Dedifferentiated amniotic fluid mesenchymal stem cell (primary cell): ENCODE data around the gene MISP3.
A peak's percentile ranks its signal among the peaks of the same experiment; 100 is the strongest.

ENCODE experiments used
- DNase-seq: peaks from one replicate; pipeline ENCODE4 v3.0.0-alpha.2; 2016; ENCODE audit errors: extremely low spot score

The MISP3 gene

GRCh38 chr19:14053500-14053899 is 19.1 kb upstream of the MISP3 start:
- DNase-seq: no peak

DNA sequence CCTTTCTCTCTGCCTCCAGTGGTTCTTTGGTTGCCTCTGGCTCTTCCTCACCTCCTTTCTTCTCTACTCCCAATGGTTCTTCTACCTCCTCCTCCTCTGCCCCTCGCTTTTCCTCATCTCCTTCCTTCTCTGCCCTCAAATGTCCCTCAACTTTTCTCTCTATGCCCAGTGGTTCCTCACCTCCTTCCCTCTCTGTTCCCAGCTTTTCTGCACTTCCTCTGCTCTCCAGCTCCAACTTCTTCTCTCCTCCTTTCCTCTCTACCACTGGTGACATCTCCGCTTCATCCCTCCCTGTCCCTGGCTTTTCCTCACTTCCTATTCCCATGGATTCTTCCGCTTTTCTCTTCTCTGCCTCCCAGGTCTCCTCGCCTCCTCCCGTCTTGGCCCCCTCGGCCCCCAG is 18.5 kb upstream of the MISP3 start:
- DNase-seq: no peak

DNA sequence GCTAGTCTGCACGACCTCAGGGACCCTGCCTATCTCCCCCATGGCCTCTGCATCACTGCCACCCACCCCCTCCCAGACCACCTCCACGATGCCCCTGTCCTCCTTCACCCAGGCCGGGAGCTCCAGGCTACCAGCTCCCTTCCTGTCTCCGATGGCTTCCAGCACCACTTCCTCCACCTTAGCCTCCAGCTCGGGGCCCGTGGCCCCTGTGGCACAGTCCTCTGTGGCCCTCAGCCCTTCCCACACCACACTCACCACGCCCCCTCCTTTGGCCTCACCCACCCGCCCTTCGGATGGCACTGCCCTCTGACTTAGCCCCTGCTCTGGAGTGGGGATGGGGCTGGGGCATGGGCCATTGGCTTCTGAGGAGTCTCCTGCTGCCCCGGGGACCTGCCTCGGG is 17.9 kb upstream of the MISP3 start:
- no peak for DNase-seq

DNA sequence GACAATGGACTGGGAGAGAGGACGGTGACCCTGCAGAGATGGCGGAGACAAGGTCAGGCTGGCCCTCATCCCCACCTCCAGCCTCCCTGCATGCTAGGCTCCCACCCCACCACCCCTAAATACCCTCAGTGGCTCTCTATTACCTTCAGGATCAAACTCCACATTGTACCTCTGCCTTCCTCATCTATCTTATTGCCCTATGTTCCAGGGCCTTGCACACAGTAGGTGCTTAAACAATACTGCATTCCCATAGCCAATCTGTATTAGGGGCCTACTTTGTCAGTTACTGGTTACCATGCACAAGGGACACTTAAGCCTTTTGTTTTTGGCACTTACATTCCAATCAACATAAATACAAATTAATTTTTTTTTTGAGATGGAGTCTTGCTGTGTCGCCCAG is 17.2 kb upstream of the MISP3 start:
- DNase-seq: no peak

GRCh38 chr19:14056069-14056666 is 16.4 kb upstream of the MISP3 start:
- no peak for DNase-seq

DNA sequence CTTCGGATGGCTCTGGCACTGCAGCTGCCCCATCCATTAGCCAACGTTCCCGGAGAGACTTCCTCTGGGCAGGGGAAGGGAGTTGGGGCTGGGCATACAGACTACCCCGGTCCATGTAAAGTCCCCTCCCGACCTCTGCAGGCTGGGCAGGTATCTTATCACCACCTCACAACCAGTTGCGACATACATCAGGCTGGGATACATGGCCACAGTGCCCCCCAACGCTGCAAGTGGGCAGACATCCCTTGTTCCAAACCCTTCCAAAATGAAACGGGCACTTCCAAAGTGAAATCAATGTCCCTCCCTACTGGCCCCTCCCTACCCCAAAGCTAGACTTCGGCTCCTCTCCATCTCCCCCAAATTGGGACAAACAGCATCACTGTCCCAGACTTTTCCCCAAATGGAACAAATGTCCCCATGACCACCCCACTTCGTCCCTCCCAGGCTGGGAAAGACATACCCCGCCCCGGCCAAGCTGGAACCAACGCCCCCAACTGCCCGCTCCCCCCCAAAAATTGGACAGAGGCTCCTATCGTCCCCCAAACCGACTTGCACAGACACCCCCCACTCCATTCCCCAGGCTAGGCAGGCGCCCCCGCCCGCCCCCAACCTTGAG is 15.7 kb upstream of the MISP3 start:
- DNase-seq: no peak

DNA sequence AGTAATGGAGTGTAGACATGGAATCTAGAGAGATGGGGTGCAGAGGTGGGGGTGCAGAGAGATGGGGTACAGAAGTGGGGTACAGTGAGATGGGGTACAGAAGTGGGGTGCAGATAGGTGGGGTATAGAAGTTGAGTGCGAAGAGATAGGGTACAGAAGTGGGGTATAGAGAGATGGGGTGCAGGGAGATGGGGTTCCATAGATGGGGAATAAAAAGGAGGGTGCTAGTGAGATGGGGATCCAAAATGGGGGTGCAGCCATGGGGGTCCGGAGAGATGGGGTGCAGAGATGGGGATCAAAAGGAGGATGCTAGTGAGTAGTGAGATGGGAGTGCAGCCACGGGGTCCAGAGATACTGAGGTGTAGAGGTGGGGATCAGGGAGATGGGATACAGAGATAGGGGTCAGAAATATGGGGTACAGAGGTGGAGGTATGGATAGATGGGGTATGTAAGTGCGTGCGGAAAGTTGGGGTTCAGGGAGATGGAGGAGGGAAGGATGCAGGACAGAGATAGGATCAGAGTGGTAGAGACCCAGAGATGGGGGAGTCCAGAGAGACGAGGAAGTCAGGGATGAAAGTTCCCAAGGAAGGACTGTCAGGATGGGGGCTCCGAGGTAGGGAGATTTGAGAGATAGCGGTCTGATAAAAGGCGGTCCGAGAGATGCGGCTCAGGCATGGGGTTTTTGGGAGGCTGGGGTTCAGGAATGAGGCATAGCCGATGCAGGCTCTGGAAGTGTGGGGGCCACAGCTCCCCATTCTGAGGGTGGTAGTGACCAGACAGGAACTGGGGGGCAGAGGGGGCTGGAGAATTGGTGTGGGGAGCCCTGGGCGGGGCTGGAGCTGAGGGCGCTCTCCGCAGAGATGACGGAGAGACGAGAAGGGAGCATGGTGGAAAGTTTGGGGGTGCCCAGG is 14.1 kb upstream of the MISP3 start:
- DNase-seq: no peak

DNA sequence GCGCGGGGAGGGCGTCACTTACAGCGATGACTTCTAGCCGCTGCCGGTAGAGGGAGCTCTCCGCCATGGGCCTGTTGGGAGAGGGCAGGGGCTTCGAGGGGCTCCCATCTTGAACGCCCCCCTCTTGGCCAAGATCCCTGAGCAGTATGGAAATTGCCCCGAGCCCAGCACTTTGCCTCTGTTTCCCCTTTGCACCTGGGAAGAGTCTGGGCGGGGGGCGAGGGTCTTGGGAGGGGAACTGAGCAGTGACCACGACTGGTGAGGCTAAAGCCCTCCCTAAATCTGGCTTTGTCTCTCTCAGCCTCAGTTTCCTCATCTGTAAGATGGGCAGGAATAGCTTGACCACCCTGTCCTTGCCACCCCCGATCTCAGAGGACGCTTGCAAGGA is 13.5 kb upstream of the MISP3 start:
- no peak for DNase-seq

GRCh38 chr19:14059652-14060155 is 12.9 kb upstream of the MISP3 start:
- DNase-seq: no peak

DNA sequence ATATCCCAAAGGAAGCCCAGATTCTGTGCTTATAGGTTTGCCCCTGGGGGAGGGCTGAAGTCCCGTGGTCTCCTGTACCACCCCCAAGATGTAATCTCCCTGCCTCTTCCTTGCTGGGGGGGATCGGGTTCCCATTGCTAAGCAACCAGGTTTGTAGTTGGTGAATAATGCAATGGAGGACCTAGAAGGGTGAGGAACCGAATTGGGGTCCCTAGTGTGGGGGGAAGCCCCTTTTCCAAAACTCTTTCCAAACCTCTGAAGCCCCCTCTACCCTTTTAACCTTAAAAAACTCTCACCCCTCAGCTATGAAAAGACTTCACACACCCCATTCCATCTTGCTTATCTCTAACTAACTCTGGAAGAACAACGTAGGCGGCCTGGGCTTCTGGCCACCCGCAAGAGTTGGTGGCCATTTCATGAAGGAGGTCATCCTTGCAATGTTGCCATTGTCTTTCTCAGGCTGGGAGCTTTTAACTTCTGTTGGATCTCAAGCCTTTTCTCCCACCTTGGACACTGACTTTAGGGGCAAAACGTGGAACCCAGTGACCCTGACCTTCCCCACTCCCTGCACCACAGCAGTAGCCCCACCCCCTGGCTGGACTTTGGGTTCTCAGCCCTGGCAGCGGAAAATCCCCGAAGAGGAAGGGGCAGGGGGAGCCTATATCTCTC is 11.4 kb upstream of the MISP3 start:
- DNase-seq: no peak

DNA sequence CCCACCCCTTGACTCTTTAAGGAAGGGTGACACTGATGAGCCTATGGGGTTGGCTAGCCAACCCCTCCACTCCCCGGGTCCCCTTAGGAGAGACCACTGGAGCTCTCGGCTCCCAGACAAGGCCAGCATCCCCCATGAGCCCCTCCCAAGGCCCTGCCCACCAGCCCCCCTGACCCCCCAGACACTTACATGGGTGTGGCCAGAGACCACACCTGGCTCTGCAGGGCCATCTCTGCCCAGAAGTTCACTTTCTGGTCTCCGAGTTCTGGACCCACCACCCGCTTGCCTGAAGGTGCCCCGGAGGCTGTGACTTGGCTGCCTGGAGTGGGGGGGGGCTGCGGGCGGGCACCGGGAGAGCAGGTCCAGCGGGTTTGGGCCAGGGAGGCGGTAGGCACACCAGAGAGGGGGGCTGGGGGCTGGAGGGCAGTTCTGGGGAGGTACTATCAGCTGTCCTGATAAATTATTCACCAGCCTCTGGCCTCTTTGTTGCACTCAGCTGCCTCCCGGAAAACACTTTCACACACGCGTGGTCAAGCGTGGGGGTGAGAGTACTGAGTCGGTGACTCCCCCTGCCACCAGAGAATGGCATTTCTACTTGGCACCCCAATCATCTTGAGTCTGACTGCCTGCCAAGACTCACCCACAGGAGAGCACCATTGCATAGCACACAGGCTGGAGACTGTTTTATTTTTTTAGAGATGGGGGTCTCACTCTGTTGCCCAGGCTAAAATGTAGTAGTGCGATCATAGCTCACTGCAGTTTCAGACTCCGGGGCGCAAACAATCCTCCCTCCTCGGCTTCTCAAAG is 10.6 kb upstream of the MISP3 start, which contains the start of gene PALM3:
Gene PALM3, minus strand, starts transcription at position 326 of the 807 bp plus-strand sequence. Its CDS starts 96 bp downstream, at position 230.
- DNase-seq: no peak

GRCh38 chr19:14062558-14062855 is 10.1 kb upstream of the MISP3 start:
- DNase-seq: no peak

- DNase-seq: no peak
These were observed 9.5 kb upstream of the MISP3 start for GRCh38 chr19:14063105-14063504.

- DNase-seq: no peak
These were observed 6.5 kb upstream of the MISP3 start for GRCh38 chr19:14066134-14066533.

- no peak for DNase-seq
These were observed 2.1 kb upstream of the MISP3 start for GRCh38 chr19:14070268-14071050.

- DNase-seq: peak; percentile 32
These were observed 807 bp downstream of the MISP3 start for GRCh38 chr19:14073261-14073924.

DNA sequence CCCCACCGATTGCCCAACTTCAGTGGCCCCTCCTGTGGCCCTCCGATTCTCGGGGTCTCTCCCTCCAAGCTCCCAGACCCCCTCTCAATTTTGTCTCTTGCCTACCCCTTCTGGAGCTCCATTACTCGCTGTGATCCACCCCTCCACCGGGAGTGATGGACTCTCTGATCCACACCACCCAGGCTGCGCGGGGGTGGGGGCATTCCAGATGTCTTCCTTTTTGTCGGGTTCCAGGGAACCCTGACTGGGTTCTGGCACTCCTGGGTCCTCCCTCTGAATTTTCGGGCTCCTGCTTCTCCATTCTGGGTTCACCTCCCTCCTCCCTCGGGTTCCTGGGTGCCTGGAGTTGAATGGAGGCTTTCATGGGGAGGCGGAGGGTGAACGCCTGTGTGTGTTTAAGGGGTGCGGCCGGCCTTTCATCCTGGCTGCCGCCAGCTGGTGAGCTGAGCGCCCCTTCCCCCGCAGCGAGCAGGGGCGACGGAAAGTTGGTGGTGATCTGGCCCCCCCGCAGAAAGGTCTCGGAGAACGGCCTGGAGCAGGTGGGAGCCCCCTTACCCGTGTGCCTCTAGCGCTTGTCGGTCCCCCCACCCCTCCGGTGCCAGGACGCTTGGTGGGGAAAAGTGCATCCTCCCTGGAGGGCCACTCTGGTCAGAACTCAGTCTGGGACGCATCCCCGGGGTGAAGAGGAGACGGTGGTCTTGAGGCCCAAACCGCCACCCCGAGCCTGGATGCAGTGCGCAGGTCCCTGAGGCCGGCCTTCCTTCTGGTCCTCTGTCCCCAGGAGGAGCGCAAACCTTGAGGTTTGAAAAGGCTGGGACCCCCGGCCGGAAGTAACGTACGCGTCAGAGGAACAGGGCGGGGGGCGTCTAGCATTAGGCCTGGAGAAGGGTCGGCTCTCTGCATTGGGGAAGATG is 1.6 kb downstream of the MISP3 start:
- DNase-seq: no peak

DNA sequence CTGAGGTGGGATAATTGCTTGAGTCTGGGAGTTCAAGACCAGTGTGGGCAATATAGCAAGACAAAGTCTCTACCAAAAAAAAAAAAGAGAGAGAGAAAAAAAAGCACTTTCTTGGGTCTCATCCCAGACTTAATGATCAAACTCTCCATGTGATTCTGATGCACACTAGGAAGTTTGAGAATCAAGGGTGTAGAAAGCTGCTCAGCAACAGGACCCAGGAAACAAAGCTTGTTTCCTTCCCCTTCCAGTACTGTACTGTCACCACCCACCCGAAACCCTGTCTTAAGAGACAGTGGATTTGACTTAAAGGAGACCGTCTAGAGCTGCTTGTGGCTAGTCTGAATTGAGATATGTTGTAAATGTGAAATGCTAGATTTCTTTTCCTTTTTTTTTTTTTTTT is 5.8 kb downstream of the MISP3 start:
- DNase-seq: no peak
